VCaP (cell line): ENCODE data around the gene COMMD8.

Experiments
- H3K27ac ChIP-seq: fragments of 450-650 bp; 2 replicates; pipeline ENCODE4 v1.5.1; 2017
- TF ChIP-seq, protein P1 (sequence below): fragments of 450-650 bp; conservative IDR thresholded peaks from 2 replicates; pipeline ENCODE4 v1.5.1; 2017; ENCODE audit warnings: mild to moderate bottlenecking, moderate library complexity

COMMD8 gene

DNA sequence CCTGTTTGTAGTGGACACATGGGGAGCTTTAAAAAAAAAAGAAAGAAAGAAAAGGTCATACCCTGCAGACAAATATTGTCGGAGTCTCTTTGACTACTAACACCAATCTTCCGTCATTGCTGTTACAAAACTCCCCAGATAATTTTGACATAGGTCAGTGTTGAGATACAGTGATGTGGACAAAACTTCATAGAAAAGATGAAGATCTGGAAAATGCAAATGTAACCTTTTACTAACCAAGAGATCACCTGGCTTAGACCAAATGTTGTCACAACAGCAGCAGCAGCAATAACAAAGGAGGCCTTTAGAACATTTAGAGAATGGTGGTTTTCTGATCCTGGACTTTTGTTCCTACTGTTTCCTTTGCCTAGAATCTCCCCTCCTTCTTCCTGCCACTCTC lies 8.1 kb upstream of the COMMD8 start:
- TF ChIP-seq, protein P1, sequence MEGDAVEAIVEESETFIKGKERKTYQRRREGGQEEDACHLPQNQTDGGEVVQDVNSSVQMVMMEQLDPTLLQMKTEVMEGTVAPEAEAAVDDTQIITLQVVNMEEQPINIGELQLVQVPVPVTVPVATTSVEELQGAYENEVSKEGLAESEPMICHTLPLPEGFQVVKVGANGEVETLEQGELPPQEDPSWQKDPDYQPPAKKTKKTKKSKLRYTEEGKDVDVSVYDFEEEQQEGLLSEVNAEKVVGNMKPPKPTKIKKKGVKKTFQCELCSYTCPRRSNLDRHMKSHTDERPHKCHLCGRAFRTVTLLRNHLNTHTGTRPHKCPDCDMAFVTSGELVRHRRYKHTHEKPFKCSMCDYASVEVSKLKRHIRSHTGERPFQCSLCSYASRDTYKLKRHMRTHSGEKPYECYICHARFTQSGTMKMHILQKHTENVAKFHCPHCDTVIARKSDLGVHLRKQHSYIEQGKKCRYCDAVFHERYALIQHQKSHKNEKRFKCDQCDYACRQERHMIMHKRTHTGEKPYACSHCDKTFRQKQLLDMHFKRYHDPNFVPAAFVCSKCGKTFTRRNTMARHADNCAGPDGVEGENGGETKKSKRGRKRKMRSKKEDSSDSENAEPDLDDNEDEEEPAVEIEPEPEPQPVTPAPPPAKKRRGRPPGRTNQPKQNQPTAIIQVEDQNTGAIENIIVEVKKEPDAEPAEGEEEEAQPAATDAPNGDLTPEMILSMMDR, result no peak
- H3K27ac ChIP-seq, result no peak overlapping the region

DNA sequence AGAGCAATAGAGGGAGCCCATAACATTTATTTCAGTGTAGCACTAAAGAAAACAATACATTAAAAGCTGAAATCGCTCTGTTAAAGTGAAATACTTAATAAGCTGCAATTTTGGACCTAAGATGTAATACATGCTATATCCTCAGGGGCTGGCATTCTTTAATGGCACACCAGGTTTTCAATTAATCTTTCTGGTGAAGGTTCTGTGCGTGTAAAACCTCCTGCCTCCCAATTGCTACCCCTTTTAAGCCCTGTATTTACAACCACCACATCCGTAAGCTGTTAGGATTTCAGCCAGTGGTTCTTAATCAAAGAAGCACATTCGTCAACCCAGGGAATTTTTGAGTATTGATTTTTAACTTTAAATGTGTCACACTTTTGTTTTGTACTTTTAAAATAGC lies 7.6 kb upstream of the COMMD8 start:
- H3K27ac ChIP-seq, result no peak overlapping the region
- TF ChIP-seq, protein P1, result no peak

DNA sequence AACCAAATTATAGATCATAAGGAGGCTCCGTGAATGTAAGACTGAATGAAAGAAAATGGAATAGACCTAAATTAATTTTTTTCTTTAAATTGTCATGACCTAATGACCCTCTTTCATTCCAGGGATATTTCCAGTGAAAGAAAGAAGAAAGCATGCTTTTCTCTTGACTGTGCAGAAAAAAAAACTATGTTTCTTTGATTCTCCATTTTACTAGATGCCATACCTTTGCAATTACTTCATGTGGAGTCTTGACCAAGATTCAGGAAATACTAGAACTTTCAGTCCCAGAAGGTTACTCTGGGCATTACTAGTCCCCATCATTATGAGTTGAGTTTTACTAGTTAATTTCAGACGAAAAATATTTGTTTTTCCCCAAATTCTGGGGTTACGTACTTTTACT lies 6.4 kb upstream of the COMMD8 start:
- TF ChIP-seq, protein P1, result no peak
- H3K27ac ChIP-seq, result no peak overlapping the region

DNA sequence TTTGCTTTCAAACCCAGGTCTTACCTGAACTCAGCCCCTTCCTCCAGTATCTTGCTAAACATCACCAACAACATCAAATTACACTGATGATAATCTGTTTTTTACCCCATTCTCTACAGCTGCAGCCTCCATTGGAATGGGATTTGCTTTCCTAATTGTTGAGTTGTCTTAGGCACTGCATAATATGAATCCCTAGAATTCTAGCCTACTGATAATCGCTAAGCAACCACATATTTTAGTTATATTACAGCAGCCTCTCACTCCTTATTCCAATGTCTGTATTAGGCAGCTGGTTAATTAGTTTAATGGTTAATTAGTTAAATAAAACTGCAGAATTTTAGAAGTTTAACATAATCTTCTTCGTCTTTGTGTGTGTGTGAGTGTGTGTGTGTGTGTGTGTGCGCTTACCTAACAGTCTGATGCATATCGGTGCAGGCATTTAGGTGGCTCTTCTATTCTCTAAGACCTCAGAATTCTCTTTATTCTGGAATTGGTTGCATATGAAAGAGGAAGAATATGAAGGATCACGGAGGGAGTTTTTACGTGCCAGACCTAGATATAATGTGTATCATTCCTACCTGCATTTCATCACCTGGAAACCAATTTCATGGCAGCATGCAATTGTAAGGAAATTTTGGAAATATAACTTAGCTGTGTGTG lies 5.3 kb upstream of the COMMD8 start:
- no peak overlapping the region for H3K27ac ChIP-seq
- TF ChIP-seq, protein P1, result no peak

DNA sequence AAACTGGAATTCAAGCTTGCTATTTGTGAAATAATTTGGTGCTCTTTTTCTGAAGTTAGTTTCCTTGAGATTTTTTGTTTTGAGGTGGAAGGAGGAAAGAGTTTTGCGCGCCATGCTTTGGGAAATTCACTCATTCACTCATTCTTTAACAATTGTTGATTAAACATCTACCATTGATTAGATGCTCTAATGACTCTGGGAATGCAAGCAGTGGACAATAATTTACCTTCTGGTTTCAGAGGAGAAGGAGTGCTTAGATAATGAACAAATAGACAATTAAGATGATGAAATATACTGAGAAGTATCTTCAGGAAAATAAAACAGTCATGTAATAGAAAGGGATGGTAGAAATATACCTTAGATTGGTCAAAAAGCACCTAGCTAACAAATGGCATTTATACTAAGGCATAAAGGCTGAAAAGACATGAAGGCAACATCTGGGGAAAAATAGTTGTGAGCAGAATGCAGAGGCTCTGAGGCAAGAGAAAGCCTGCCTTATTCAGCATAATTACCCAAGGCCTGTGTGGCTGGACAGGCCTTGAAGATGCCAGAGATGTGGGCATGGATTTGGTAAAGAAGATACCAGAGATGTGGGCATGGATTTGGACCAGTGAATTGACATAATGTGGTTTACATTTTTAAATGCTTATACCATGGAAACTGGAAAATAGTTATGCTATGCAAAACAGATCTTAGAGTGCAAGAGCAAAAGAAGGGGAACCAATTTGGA lies 2.7 kb upstream of the COMMD8 start:
- no peak overlapping the region for H3K27ac ChIP-seq
- TF ChIP-seq, protein P1, result no peak

DNA sequence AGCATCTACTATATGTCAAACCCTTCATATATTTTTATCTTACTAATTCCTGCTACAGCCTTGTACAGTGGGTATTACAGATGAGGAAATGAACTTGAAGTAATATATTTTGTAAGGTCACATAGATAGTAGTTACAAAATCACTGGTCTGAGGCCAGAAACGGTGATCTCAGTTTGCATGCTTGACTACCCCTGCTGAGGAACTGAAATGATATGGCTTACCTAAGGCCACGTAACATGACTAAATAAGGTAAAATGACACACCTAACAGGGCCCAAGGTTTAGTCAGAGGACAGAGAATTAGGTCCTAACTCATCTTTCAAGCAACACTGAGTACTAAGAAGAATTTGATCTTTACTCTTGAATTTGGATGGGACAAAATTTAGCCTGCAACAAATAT lies 1.5 kb upstream of the COMMD8 start:
- H3K27ac ChIP-seq, result no peak overlapping the region
- TF ChIP-seq, protein P1, result no peak

DNA sequence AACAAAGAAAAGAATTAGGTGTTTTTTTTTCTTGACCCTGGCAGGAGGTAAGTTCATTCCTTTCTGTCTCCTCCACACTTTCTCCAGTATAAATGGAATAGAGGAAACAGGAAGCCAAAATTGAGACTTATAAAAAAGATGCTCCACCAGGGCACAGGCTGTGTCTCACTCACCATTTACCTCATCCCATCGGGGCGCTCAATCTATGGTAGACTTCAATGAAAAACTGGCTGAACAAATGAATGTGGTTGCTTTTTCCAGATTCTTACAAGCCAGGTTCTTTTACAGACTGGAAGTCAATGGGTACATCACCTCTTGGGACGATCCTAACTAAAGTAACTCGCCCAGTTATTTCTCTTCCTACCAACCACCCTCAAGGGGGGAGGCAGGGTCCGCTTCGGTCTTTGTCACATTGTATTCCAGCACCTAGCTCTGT lies 685 bp downstream of the COMMD8 start:
- peak overlapping the region; percentile 76 for H3K27ac ChIP-seq
- TF ChIP-seq, protein P1, result no peak
